ENCODE measurements around the gene SLC25A26. TPM values are rescaled to one million over a fixed set of nuclear protein-coding genes. Genes with fewer than 3 reads are reported as not detected.
"Not testable (repeated sequence)": the region's sequence is repeated elsewhere in the genome, so short reads cannot be mapped to it uniquely, and the experiment has no call there.

SLC25A26 gene
- total RNA-seq, 1 donor from 2014 or later, result 12.4 TPM

- intact Hi-C loops (cut with micrococcal nuclease), result no loop called here
Observed at GRCh38 chr3:66405701-66406091, 184.9 kb downstream of the SLC25A26 start.

- intact Hi-C loops (cut with micrococcal nuclease), result no loop called here
Observed at GRCh38 chr3:66406163-66406562, 185.4 kb downstream of the SLC25A26 start.

GRCh38 chr3:66406831-66407610 is 186.2 kb downstream of the SLC25A26 start:
- intact Hi-C loops (cut with micrococcal nuclease), result loop anchor here (1.0 kb wide), 4 partner anchors 65 to 409 kb away; partner anchors contain the start of gene LRIG1

- intact Hi-C loops (cut with micrococcal nuclease), result loop anchor here (1.0 kb wide), 4 partner anchors 65 to 409 kb away; partner anchors contain the start of gene LRIG1
Observed at GRCh38 chr3:66407611-66408218, 186.9 kb downstream of the SLC25A26 start.

GRCh38 chr3:66409771-66410754 is 189.3 kb downstream of the SLC25A26 start:
- intact Hi-C loops (cut with micrococcal nuclease), result no loop called here

GRCh38 chr3:66410976-66411375 is 190.2 kb downstream of the SLC25A26 start:
- intact Hi-C loops (cut with micrococcal nuclease), result no loop called here

- intact Hi-C loops (cut with micrococcal nuclease), result no loop called here
Observed at GRCh38 chr3:66411474-66411873, 190.7 kb downstream of the SLC25A26 start.

GRCh38 chr3:66411961-66412887 is 191.4 kb downstream of the SLC25A26 start:
- intact Hi-C loops (cut with micrococcal nuclease), result no loop called here

- intact Hi-C loops (cut with micrococcal nuclease), result no loop called here
Observed at GRCh38 chr3:66413151-66413751, 192.4 kb downstream of the SLC25A26 start.

- intact Hi-C loops (cut with micrococcal nuclease), result loop anchor here (5.0 kb wide), 1 partner anchor 222 kb away; no protein-coding TSS in a partner anchor
Observed at GRCh38 chr3:66414846-66415245, 194.0 kb downstream of the SLC25A26 start.

GRCh38 chr3:66415867-66416428 is 195.1 kb downstream of the SLC25A26 start:
- intact Hi-C loops (cut with micrococcal nuclease), result loop anchor here (5.0 kb wide), 1 partner anchor 221 kb away; no protein-coding TSS in a partner anchor

GRCh38 chr3:66416556-66417304 is 195.9 kb downstream of the SLC25A26 start:
- intact Hi-C loops (cut with micrococcal nuclease), result loop anchor here (5.0 kb wide), 1 partner anchor 221 kb away; no protein-coding TSS in a partner anchor

- intact Hi-C loops (cut with micrococcal nuclease), result loop anchor here (5.0 kb wide), 1 partner anchor 219 kb away; no protein-coding TSS in a partner anchor
Observed at GRCh38 chr3:66418475-66418931, 197.7 kb downstream of the SLC25A26 start.

GRCh38 chr3:66419036-66419435 is 198.2 kb downstream of the SLC25A26 start:
- intact Hi-C loops (cut with micrococcal nuclease), result loop anchor here (5.0 kb wide), 1 partner anchor 218 kb away; no protein-coding TSS in a partner anchor

- intact Hi-C loops (cut with micrococcal nuclease), result not testable (repeated sequence)
Observed at GRCh38 chr3:66421144-66421543, 200.3 kb downstream of the SLC25A26 start.

- intact Hi-C loops (cut with micrococcal nuclease), result not testable (repeated sequence)
Observed at GRCh38 chr3:66421893-66422292, 201.1 kb downstream of the SLC25A26 start.

GRCh38 chr3:66423791-66424190 is 203.0 kb downstream of the SLC25A26 start:
- intact Hi-C loops (cut with micrococcal nuclease), result no loop called here

GRCh38 chr3:66425032-66425431 is 204.2 kb downstream of the SLC25A26 start:
- intact Hi-C loops (cut with micrococcal nuclease), result no loop called here
